ENCODE data around the gene NEGR1.

NEGR1 gene

DNA sequence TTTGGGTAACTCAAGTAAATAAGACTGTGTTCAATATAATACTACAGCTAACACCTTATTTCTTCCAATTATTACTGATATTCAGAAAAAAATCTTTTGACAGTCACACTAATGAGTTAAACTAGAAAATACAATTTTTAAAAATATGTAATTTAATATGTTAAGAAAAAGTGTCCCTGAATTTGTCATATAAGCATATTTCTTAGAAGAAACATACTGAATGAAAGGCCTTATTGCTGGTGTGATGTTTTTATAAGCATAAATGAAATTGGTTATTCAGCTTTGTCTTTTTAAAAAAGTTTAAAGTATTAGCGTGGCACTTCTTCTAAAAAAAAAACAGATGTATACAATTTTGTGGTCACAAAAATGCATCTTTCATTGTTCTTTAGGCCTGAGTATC is 267.3 kb downstream of the NEGR1 start:
- no peak for DNase-seq

DNA sequence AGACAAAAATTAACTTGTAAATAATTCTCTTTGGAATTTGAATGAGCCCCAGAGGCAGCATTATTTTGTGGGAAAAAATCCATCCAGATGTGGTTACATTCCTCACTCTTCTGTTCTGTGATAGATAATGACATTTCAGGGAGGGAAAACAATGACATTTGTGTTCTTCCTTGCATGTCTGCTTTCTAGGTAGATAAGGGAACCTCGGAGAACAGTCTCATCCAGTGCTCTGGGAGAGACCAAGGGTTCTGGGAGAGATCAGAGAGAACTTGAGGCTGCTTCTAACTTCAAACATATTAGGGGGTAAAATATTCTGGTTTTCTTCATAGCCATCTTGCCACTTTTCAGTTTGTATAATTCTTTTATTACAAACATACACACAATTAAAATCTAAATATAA is 269.2 kb downstream of the NEGR1 start:
- no peak for DNase-seq

DNA sequence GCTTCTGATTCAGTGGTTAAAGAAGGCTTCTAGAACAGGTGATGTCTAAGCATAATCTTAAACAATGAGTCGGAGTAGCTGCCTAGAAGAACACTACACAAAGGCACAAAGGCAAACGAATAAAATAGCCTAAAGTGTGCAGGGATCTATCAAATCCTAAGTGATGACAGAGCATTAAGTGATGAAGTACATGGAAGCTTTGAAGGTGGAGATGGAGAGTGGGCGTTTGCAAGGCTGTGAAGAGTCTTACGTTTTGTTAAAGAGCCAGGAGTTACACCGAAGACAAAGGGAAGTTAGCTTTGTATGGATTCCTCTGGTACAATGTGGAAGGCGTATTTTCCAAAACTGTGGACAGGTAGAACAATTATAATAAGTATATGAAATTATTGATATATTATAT is 270.6 kb downstream of the NEGR1 start:
- no peak for DNase-seq

DNA sequence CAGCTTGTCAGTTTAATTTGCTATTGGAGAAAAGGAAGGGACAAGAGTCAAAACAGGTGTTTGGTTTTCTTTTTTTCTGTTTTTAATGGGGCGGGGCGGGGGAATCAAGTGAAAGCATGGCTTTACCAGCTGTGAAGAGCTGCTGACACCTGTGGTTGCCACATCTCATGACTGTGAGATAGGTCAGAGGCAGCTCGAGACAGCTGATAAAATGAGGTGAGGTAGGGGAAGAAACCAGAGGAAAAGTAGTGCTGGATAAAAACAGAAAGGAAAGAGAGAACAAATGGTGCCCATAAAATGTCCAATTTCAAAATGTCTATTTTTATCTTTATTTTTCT is 272.3 kb downstream of the NEGR1 start:
- no peak for DNase-seq

DNA sequence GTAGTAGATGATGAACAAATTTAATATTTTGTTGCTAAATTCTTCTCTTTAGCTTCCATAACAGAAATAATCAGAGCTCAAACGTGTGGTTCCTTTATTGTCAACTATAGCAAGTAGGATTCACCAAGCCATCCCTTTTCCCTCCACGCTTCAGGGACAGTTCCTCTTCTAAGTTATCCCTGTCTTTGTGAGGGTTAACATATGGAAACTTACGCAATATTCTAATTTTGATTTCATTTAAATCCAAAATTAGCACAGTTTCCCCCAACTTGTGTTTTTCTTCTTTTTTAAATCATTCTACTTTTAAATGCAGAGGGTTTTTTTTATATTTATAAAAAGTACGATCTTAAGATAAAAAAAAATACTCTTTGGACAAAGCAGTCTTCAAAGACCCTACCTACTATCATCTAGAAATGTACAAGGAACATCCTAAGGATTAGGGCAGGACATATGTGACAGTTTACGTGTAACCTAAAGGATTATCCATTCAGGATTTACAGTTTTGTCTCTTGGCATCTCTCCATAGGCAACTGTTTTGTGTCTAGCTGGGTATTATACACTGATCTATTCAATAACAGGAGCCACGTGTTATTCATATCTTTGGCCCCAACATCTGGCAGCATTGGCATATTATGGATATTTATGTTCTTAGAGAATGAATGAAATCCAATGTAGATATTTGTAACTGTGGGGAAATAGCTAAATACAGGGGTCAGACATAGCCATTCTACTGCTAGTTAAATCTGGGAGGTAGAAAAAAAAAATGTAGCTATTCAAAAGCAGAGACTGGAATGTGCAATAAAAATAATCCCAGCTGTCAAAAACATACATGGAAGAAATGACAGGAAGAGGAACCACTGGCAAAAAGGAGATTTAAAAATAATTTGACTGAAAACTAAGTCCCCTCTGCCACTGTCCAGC is 272.9 kb downstream of the NEGR1 start:
- DNase-seq, result no peak

DNA sequence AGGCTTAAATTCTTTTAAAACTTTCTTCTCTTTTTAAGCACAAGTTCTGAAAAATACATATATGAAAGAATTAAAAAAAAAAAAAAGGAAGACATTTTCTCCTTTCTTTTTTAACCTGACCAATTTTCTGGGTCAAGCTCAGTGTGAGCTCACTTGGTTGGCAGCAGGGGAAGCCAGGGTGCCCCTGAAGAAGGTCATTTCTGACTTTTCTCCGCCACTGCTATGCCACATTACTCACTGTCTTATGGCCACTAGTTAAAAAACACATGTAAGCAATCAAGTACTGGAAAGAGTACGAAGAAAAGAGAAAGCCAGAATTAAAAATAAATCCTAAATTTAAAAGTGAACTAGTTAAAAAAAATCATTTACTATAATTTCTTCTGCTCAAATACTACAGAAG is 275.0 kb downstream of the NEGR1 start:
- DNase-seq, result no peak

DNA sequence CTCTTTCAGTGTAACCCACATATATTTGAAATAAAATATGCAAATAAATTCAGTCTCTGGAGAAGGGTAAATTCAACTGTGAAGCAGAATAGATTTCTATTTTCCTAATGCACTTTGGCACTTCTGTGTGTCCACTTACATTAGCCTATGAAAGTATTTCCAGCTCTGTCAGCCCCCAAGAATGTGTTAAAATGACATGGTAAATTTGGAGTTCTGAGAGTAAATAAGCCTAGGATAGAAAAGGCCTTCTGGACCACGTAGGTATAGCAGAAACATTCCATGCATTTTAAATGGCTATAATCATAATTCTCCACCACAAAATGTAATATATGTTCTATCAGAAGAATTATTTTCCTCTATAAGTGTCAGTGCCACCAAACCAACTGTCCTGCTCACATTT is 276.2 kb downstream of the NEGR1 start:
- DNase-seq, result no peak

DNA sequence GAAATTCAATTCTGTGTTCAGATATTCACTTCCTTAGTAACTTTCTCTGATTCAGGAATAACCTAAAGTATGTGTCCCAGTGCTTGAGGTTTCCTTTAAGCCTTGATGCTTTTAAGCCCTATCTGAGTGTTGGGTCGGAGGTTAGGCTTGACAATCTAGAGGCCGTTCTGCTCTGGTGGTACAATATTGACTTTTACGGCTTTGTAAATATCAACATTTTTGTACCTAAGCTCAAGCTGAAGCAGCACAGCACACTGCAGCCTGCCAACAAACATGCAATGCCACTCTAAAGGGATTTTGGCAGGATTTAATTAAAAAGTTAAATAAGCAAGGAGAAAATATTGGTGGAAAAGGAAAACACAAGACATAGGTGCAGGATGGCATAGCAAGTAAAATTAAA is 279.2 kb downstream of the NEGR1 start:
- no peak for DNase-seq

DNA sequence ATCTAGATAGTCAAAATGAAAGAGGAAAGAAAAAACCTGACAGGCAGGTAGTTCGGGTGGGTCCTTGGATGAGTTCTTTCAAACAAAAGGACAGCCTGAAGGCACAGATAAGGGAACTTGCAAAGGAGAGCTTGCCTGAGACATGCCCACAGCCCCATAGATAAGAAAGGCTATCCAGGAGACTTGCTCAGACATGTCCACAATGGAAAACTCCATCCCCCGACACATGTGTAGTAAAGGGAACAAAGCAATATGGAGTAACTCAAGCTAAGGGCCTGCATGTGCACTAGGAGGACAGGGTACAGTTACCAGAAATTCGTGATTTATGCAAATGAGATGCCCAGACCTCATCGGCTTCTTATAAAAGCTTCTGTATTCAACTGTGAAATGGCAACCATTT is 281.5 kb downstream of the NEGR1 start:
- no peak for DNase-seq

DNA sequence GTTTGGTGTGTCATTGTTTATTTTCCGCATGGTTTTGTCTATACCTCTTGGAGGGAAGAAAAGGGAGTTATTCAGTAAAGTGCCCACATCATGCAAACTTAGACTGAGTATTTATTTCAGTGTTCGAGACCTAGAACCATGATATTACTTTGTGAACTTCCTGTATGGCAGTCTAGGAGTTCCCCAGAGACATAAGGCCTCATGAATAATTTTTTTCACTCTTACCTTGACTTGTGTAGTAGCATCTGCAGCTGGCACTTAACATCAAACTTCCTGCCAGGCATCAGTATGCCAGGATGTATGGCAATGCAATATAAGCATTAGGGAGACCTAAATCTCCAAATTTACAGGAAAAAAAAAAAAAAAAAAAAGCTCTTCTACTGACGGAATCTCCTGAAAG is 287.7 kb downstream of the NEGR1 start:
- DNase-seq, result no peak

DNA sequence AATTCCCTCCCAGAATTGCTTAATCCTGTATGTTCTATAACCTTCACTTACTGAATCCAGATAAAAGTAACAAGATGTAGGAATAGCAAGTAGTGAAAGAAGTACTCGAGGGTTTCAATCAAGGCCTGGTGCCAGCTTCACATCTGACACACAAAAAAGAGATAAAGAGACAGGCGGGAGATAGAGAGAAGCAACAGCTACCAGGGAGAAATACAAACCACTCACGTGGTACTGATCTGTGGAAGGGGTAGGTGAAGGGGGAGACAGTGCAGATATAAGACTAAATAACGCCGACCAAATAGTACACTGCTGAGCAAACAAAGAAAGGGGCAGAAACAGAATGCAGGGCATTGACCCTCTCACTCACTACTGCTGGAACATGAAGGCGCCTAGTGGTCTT is 295.2 kb downstream of the NEGR1 start:
- no peak for DNase-seq

DNA sequence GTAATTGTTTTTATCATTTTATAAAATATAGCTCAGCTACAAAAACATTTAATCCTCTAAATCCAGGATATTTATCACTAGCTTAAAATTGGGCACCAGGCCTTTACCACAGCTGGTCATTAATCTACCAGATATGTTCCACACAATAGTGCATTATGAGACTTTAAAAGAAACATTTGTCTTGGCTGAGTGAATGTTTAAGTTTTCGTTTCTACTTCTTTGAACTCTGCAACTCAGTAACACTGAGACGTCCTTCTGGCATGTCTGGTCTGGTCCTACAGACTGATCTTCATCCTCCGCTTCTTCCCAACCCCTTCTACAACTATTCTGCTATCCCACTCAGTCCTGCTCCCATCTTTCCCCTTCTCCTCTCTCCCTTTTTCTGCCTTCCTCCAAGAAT is 296.2 kb downstream of the NEGR1 start:
- DNase-seq, result no peak

DNA sequence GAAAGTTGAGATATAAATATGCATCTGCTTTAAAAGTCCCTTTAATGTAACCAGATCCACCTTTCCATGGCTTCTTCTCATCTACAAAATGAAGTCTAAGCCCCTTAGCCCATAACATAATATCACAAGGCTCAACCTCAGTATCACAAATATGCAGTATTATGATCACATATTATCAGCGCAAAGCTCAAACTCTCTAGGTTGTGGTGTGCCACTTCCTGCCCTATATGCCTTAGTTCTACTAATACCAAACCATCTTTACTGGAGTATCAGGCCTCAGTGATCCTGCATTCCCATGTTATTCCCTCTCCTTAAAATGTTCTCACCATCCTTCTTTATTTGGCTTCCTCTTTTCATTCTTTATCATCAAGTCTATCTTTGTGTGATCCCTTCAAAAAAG is 301.8 kb downstream of the NEGR1 start:
- DNase-seq, result no peak

DNA sequence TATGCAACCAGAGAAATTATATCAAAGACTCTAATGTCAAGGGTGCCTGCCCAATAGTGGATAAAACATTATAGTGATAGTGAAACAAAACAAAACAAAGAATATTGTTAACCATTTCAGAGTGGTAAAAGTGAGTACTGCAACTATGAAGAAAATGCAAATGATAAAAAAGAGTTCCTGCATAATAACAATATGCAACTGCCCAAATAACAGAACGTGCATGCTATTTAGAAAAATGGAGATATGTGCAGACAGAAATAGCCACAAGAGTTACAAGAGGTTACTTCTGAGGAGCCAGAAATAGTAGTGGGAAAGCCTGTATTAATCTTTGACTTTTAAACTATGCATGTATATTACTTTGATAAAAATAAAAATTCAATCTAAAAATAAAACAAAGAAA is 302.5 kb downstream of the NEGR1 start:
- DNase-seq, result no peak

DNA sequence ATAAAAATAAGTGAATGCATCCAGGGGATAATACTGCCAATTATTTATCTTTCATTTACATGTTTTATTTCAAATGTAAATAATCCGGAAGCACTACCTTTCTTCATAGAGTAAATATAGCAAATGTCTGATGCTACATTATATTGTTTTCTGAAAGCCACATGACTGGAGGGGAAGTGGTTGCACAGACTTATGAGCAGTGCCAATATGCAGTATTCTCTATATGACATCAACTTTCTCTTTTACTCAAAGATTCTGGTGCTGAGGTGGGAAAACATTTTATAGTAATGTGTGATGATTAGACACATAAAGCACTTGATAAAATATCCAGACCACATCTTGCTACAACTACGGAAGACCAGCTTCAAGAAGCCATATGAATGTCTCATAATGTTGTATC is 314.7 kb downstream of the NEGR1 start:
- no peak for DNase-seq

DNA sequence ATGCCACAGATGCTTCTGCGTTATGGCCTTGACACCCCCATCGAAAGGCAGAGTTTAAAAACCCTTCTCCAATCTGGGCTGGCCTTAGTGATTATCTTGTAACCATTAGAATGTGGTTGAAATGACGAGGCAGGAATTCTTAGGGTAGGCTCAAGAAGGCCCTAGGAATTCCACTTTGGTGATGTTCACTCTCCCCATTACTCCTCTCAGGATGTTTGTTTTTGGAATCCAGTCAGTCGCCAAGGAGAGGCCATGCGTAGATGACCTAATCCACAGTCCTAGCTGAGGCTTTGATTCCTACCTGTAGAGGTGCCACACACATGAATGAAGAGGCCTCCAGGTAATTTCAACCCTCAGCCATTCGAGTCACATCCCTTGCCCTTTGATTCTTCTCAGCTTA is 318.2 kb downstream of the NEGR1 start:
- no peak for DNase-seq

DNA sequence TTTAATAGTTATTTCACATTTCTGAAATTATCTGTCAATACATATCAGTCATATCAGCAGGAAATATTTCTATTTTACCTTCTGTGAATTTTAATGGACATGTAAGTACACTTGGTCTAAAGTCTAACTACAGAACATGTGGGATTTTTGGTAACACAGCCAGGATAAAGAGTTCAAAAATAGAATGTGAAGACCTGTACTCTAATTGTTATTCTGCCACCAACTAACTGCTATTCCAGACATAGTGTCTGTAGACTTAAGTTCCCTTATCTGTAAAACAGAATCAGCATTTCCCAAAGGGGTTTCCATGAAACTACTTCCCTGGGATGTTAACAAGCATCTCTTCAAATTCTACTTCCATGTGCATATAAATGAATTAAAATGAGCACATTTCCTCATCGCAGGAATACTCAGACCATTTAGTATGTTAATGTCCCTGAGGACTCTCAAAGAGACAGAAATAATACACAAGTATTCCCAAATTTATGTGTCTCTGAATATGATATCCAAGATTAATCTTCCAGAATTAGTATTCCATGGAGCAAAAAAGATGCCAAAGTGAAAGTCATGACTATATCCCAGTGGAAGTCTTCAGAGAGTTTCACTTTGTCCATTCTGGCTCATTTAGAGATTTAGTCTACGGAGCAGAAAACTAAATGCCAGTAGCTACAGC is 325.6 kb downstream of the NEGR1 start:
- no peak for DNase-seq

DNA sequence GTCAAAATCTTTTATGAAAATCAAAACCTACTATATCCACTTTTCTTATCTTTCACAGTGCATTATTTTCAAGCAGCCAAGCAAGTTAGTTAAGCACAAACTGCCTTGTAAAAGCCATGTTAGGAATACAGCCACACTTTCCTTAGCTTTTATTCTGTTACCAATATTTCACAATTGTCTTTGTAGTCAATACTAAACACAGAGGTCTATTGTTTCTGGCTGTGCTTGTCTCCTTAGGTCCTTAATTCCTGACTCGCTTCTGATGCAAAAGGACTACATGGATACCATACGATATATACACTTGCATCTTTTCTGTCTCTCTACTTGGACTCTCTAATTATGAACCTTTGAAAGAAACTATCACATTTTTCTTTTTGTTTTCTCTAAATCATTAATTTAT is 331.8 kb downstream of the NEGR1 start:
- DNase-seq, result no peak

DNA sequence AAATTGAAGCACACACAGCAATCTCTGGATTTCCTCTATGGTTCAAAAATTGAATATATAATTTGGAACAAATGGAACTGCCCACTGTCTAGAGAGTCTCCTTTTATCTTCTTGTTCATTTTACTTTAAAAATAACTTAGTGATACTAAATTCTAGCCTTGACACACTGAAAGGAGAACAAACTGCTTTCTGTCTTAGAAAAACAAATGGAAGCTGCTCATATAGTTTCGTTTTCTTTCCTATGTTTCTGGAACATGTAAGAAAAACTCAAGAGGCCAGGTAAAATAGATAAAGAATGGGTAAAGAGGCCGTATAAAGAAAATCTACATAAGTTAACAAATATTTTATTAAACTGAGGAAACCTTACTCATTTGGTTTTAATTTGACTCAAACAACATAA is 332.7 kb downstream of the NEGR1 start:
- no peak for DNase-seq

DNA sequence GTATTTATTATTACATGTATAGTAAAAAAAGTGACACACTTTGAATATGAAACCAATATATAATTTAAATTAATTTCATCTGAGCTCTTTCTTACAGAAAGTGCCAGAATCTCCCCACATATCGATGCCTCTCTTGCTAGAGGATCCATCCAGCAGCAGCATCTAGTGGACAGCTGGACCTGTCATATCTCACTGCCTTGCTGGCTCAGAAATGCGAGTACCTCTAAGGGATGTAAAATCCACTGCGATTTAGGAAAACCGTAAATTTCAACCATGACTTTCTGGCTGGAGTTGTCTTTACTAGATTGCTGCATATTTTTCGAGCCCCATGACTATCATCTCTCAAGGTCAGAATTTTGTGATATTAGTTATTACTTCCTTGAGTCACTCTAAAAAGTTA is 333.8 kb downstream of the NEGR1 start:
- no peak for DNase-seq

DNA sequence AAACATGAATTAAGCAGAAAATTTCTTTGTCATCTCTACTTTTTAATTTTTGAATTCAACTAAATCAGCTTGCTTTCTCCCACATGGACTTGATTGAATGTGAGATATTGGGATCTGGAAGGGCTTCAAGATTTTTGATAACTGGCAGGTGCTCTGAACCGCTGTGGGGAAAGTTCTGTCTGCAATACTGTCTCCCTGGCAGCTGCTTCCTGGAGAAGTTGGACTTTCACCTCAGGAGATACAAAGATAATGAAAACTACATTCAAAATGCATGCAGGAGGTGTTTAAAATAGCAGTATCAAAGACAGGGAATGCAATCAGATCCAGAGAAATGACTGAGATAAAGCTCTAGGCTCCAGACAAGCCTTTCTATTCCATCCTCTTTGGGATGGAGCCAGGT is 338.3 kb downstream of the NEGR1 start:
- no peak for DNase-seq

DNA sequence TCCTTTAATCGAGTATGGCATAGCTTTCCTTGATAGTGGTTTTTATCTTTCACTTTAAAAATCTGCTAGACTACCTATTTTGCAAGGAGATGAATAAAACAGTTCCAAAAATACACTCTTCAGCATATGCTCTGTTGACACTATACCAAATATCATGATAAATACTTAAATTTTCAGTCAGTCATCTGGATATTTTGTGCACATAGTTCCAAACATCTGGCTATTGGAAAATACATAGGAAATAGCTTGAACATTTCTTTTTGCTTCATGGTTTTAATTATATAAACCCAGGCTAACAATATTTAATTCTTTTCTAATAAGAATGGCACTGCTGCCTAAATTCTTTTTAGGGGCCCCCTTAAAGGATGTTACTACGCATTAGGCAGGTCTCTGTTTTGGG is 342.1 kb downstream of the NEGR1 start:
- DNase-seq, result no peak

DNA sequence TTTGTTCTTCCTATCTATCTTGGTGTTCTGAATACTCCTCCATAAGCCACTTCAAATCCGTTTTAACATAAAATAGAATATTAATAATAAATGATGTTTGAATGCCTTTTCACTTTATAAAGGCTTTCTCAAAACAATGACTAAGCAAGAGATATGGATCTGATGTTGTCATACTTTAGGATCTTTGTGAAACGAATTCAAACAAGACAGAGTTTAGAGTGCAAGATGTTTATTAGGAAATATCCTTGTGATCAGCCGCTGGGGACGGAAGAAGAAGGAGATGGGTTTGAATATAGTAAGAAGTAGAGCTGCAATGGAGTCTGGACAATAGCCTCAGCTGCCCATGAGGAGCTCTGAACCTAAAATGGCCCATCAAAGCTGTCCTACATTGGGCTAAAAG is 351.8 kb downstream of the NEGR1 start:
- DNase-seq, result no peak

DNA sequence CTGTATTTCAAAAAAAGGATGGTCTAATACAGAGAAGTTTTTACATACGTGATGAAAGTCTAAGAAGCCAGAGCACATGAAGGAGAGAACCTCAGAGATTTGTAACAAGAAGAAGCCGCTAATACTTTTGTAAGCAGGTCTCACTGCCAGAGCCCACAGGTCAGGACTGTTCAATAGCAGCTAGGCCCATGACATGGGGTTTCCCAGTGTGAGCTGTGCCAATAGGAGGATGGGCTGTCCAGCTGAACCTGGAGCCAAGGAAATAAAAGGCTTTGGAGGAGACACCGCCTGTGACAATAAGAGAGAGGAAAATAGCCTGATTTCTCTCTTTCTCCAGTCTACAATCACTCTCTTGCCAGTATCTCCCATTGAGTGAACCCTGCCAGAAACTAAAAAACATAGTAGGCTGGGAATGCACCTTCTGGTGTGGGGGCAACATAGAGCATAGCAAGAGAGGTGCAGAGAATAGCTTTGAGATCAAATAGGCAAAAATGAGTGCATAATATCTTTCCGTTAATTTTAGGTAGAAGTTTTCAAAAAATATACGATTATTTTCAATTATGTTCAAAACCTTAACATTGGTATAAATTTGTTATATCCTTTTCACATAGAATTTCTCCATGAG is 360.3 kb downstream of the NEGR1 start:
- no peak for DNase-seq
